Esophagus squamous epithelium (tissue), 5 donors: ENCODE results near the gene HORMAD2. TPM values are rescaled to one million over a fixed set of nuclear protein-coding genes. Genes with fewer than 3 reads are reported as not detected.

Experiments
- DNase-seq: peaks from one replicate; lab custom pipeline; 2025; lab: John Stamatoyannopoulos, UW
- H3K27ac ChIP-seq, 4 donors: fragments of 200-600 bp; sonication (generic); one replicate each; pipeline ENCODE4 v1.5.1; 2016 to 2019; ENCODE audit warnings: mild to moderate bottlenecking in 1 of 4
- H3K27me3 ChIP-seq, 4 donors: fragments of 200-600 bp; sonication (generic); 1 replicate in 3 of 4; 2 replicates in 1 of 4; pipeline versions ENCODE4 v1.5.1 to v1.6.0; 2017 to 2021; ENCODE audit warnings: antibody characterized with exemption in 1 of 4
- H3K36me3 ChIP-seq, 3 donors: fragments of 200-600 bp; sonication (generic); one replicate each; pipeline ENCODE4 v1.5.1; 2016 to 2019
- H3K4me1 ChIP-seq, 3 donors: fragments of 200-600 bp; sonication (generic); one replicate each; pipeline ENCODE4 v1.5.1; 2017 to 2019
- H3K4me3 ChIP-seq, 4 donors: fragments of 200-600 bp; sonication (generic); 1 replicate in 3 of 4; 2 replicates in 1 of 4; pipeline ENCODE4 v1.5.1; 2016 to 2019; ENCODE audit warnings: mild to moderate bottlenecking in 2 of 4, moderate library complexity in 1 of 4
- H3K9me3 ChIP-seq, 3 donors: fragments of 200-600 bp; sonication (generic); one replicate each; pipeline ENCODE4 v1.5.1; 2016 to 2019
- CTCF ChIP-seq, 6 experiments: fragments of 450-650 bp in 4 of 6; fragments of 200-600 bp in 2 of 6; sonication (generic) in 2 of 6; IDR thresholded peaks; one replicate each; pipeline ENCODE4 v1.5.1; 2016 to 2019; ENCODE audit warnings: antibody characterized with exemption in 6 of 6, mild to moderate bottlenecking in 4 of 6, moderate library complexity in 4 of 6
- POLR2A ChIP-seq, 4 donors: fragments of 450-650 bp; IDR thresholded peaks; one replicate each; pipeline ENCODE4 v1.6.1; 2017; ENCODE audit warnings: antibody characterized with exemption in 4 of 4, mild to moderate bottlenecking in 4 of 4, moderate library complexity in 3 of 4
- WGBS, 2 donors: methylation state at CpG; one replicate each; pipeline ENCODE4 v1.1.5; 2018; 5-methylcytosine and 5-hydroxymethylcytosine counted together
- intact Hi-C: fragments of 100-400 bp; cut with DNase I; formaldehyde crosslinking; loops from one replicate; pipeline ENCODE4 v1.15.0; 2022
- total RNA-seq, 4 donors: library from RNA; depleted of rRNA; stranded (reverse); fragments of >200 nt; gene quantifications; one replicate each; pipeline ENCODE4 v1.1.0, GENCODE V29; 2016
- donor health status: DM: yes; HTN: yes; CAD: no.

HORMAD2 gene
- total RNA-seq, 4 donors from 2014 or later = not detected

DNA sequence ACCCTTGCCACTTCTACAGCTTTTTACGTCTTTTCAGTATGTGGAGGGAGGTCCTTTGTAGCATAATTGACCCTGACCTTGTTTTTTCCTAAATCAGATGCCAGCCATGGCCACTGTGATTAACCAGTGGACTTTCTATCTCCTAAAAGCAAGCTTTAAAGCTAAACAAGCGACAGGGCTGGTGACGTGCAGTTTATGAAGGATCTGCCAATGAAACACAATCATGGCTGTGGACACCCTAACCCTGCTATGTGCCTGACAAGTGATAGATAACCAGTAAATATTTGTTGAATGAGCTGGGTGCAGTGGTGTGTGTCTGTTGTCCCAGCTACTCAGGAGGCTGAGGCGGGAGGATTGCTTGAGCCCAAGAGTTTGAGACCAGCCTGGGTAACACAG is 102.1 kb downstream of the HORMAD2 start:
- H3K27ac ChIP-seq = no peak overlapping the region
- H3K36me3 ChIP-seq = no peaks in the 10 kb centered on the region
- DNase-seq = no peak
- H3K9me3 ChIP-seq = no peaks in the 10 kb centered on the region
- intact Hi-C loops = no loop called here
- TF ChIP-seq POLR2A (IDR thresholded peaks at IDR 0.05) = no peak
- no peak for TF ChIP-seq CTCF (IDR thresholded peaks at IDR 0.05)
- H3K4me1 ChIP-seq = peaks cover 0 to 6% (median 0%) of the 10 kb centered on the region in 3 donors
- H3K27me3 ChIP-seq = no peaks in the 10 kb centered on the region
- 76 to 86% methylated on average over 4 of the region's 4 CpGs for WGBS, 2 donors
- H3K4me3 ChIP-seq = no peak overlapping the region

GRCh38 chr22:30182815-30183214 is 102.6 kb downstream of the HORMAD2 start:
- H3K36me3 ChIP-seq = no peaks in the 10 kb centered on the region
- intact Hi-C loops = no loop called here
- H3K9me3 ChIP-seq = no peaks in the 10 kb centered on the region
- no peaks in the 10 kb centered on the region for H3K27me3 ChIP-seq
- H3K27ac ChIP-seq = no peak overlapping the region
- no peak for TF ChIP-seq CTCF (IDR thresholded peaks at IDR 0.05)
- TF ChIP-seq POLR2A (IDR thresholded peaks at IDR 0.05) = no peak
- WGBS, 2 donors = 55 to 61% methylated on average over 4 of the region's 4 CpGs
- peaks cover 0 to 4% (median 0%) of the 10 kb centered on the region in 3 donors for H3K4me1 ChIP-seq
- DNase-seq = no peak
- no peak overlapping the region for H3K4me3 ChIP-seq

GRCh38 chr22:30183271-30183670 is 103.0 kb downstream of the HORMAD2 start:
- Histone ChIP-seq H3K4me1 (peaks cover 0 to 3% (median 0%) of the 10 kb centered on the region in 3 donors), H3K27me3 (no peaks in the 10 kb centered on the region), H3K9me3 (no peaks in the 10 kb centered on the region), H3K36me3 (no peaks in the 10 kb centered on the region), H3K4me3 (no peak overlapping the region), H3K27ac (no peak overlapping the region)
- DNase-seq = no peak
- intact Hi-C loops = no loop called here
- no peak for TF ChIP-seq POLR2A (IDR thresholded peaks at IDR 0.05)
- TF ChIP-seq CTCF (IDR thresholded peaks at IDR 0.05) = no peak
- 77 to 84% methylated on average over 3 of the region's 3 CpGs for WGBS, 2 donors

DNA sequence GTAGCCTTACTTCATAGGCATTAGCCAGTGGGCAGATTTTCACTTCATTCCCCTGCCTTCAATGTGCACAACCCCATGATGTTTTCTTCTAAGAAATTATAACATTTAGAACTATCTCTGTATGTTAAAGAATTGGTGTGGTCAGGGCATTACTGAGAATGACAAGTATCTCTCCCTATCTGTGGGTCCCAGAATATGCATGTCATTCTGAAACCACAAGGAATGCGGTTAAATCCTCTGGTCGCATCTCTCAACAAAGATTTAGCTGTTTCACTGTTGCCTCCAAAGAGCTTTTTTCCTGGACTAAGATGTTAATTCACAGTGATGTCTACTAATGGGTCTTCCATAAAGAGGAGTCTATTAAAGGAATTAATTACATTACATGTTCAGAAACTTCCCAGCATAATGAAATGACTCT is 103.6 kb downstream of the HORMAD2 start:
- no peak for DNase-seq
- no peak overlapping the region for H3K27ac ChIP-seq
- 84 to 85% methylated on average over 2 of the region's 2 CpGs for WGBS, 2 donors
- H3K27me3 ChIP-seq = no peaks in the 10 kb centered on the region
- H3K4me3 ChIP-seq = no peak overlapping the region
- no peaks in the 10 kb centered on the region for H3K9me3 ChIP-seq
- no peaks in the 10 kb centered on the region for H3K36me3 ChIP-seq
- intact Hi-C loops = no loop called here
- no peak for TF ChIP-seq POLR2A (IDR thresholded peaks at IDR 0.05)
- TF ChIP-seq CTCF (IDR thresholded peaks at IDR 0.05) = no peak
- H3K4me1 ChIP-seq = no peaks in the 10 kb centered on the region

GRCh38 chr22:30185129-30185528 is 104.9 kb downstream of the HORMAD2 start:
- no peak for DNase-seq
- Histone ChIP-seq H3K4me1 (no peaks in the 10 kb centered on the region), H3K36me3 (no peaks in the 10 kb centered on the region), H3K9me3 (no peaks in the 10 kb centered on the region), H3K27me3 (peaks cover 0 to 5% (median 0%) of the 10 kb centered on the region in 4 donors), H3K27ac (no peak overlapping the region), H3K4me3 (no peak overlapping the region)
- TF ChIP-seq CTCF (IDR thresholded peaks at IDR 0.05) (no peak), POLR2A (IDR thresholded peaks at IDR 0.05) (no peak)
- intact Hi-C loops = no loop called here
- WGBS, 2 donors = 46 to 83% methylated on average over 4 to 5 of the region's 5 CpGs
